ENCODE measurements around the gene UNC13C.
"Not testable (repeated sequence)": the region's sequence is repeated elsewhere in the genome, so short reads cannot be mapped to it uniquely, and the experiment has no call there.

The UNC13C gene

DNA sequence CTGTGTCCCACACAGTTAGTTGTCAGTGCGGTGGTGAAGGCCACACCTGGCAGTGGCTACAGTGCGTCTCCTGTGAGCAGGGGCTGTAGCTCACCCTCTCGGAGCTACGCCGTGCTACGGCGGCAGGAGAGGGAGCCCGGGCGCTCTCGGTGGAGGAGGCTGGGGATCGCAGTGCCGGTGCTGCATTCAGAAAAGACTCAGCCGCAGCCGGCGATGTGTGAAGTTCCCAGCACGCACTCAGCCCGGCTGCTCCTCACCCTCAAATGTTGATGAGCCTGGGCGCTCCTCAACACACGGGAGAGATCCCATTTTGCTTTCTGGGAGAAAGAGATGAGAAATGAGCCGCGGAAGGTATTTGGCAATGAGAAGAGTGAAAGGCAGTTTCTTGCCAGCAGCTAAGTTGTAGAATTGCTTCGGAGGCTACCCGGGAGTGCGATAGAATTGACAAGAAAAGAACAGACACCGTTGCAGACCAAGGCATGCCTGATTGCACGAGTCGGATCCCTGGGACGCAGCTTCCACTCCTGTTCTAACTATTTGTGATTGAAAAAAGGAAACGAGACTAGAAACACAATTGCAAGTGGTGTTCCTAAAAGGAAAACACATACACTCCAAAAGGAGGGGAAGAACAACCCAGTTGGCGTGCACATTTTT lies at the start of gene UNC13C:
Gene UNC13C (plus strand): TSS at position 189 of the 654 bp plus-strand sequence. CDS start 34,463 bp downstream, outside the sequence.
- DNase-seq (ENCODE audit: low read depth, low spot score): no peak

GRCh38 chr15:53936137-53936536 lies 42.1 kb upstream of the UNC13C start:
- no peak overlapping the region for H3K27ac ChIP-seq
- no peak for DNase-seq (ENCODE audit: low read depth, low spot score)

More for the DNA sequence above, at the start of gene UNC13C:
- H3K27ac ChIP-seq: no peak within 1 kb of the TSS

GRCh38 chr15:53937632-53938031 lies 40.6 kb upstream of the UNC13C start:
- DNase-seq (ENCODE audit: low read depth, low spot score); H3K27ac ChIP-seq: not testable (repeated sequence)

DNA sequence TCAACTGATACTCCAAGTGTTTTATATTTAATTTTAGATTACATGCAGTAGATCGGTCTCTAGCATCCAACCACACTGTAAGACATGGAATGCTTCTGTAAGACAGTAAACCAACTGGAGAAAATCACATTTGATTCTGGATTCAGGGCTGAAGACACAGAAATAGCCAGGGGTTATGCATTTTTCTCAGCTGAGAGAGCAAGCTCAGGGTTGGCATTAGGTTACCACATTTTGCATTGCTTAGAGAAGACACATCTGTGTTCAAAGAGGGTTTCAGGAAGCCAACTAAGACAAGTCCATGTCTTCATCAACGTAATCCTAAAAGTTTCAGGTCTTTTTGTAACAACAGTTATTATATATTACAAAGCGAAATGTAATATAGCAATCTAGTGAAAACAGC lies 27.7 kb upstream of the UNC13C start:
- no peak for DNase-seq (ENCODE audit: low read depth, low spot score)

GRCh38 chr15:53955396-53955795 lies 22.8 kb upstream of the UNC13C start:
- no peak overlapping the region for H3K27ac ChIP-seq
- no peak for DNase-seq (ENCODE audit: low read depth, low spot score)

More for the DNA sequence above, 27.7 kb upstream of the UNC13C start:
- no peak overlapping the region for H3K27ac ChIP-seq

DNA sequence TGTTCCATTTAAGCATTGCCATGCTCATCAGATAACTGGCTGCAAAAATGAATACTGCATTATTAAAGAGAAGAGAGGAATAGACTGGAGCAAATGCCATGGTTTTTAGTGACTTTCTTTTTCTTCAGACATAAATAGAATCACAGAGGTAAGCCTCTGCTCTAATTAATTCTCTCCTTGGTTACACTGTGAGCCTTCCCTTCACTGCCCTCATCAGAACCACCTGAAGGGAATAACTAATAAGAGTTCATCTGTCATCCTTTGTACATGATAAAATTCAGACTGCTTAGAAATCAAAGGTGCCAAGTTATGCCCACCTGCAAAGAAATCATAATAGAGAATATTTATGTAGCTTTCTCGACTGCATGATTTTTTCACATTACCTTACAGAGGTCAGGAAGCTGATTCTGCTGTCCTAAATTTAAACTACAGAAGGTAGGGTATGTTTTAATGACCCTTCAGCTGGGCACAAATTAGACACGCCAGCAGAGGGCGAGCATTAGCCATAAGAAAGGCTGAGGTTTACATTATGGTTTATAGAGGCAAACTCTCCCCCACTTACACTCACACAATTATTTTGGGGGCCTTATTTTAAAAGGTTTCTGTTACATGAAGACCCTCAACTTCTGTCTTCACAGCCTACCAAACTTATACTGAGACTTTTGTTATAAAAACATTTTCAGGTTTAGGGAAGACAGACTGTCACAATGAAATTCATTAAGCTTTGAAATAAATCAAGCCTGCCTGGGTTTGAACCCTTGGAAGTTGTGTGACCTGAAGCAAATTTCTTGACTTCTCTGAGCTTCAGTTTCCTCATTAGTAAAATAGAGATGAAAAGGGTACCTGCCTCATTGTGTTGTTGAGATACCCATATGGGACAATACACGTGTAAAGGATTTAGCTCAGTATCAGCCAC lies 15.3 kb upstream of the UNC13C start:
- DNase-seq (ENCODE audit: low read depth, low spot score): no peak
- H3K27ac ChIP-seq: no peak overlapping the region

- no peak overlapping the region for H3K27ac ChIP-seq
- DNase-seq (ENCODE audit: low read depth, low spot score): no peak
These were observed 14.4 kb upstream of the UNC13C start for GRCh38 chr15:53963801-53964200.

DNA sequence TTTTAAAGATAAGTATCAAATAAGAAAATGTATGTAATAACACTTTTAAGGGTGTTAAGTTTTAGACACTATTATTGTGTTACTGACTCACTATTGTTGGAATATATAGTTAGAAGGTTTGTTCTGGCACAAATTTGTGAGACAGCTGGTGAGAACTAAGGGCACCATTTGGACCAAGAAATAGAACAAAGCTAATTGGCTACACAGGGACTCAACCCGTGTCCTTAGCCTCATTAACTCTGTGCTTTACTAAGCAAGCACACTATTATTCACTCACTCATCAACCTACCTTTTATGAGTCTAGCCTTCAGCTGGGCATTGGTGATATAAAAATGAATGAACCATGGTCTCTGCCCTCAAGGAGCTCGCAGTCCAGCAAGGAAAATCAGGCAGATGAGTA lies 4.1 kb upstream of the UNC13C start:
- no peak for DNase-seq (ENCODE audit: low read depth, low spot score)
- H3K27ac ChIP-seq: no peak overlapping the region

DNA sequence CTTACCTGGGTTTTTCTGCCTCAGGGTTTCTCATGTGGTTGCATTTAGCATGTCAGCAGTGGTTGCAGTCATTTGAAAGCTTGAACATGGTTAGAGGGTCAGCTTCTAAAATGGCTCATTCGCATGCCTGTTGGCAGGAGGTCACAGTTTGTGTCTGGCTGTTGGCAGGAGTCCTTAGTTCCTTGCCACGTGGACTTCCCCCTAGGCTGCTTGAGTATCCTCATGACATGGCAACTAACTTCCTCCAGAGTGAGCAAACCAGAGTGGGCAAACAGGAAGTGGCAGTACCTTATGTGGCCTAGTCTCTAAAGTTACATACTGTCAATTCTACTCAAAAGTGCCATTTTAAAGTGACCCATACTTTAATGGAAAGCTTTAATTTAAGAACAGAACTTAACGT lies 3.4 kb upstream of the UNC13C start:
- DNase-seq (ENCODE audit: low read depth, low spot score): no peak
- no peak overlapping the region for H3K27ac ChIP-seq

DNA sequence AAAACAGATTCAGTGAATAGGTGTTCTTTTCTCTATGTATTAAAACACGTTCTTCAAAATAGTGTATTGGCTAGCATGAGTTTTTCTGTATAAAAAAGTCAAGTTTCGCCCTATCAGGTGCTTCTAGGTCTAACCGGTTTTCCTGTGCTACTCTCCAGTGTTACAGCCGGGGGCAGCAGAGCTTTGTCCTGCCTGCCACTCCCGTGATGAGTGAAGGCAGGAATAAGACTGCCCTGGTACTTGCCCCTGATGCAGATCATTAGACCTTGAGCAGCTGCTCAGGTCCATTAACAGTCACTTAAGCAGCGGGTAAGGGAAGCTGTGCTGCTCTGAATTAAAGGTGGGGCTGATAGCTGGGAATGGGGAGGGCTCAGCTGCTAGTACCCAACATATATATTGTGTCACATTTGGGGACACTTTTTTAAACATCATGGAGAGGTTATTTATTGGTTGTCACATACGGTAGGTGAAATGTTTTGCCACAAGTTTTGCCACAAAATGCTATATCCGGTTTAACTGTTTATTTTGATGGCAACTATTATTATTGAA lies 1.3 kb upstream of the UNC13C start:
- no peak for DNase-seq (ENCODE audit: low read depth, low spot score)

DNA sequence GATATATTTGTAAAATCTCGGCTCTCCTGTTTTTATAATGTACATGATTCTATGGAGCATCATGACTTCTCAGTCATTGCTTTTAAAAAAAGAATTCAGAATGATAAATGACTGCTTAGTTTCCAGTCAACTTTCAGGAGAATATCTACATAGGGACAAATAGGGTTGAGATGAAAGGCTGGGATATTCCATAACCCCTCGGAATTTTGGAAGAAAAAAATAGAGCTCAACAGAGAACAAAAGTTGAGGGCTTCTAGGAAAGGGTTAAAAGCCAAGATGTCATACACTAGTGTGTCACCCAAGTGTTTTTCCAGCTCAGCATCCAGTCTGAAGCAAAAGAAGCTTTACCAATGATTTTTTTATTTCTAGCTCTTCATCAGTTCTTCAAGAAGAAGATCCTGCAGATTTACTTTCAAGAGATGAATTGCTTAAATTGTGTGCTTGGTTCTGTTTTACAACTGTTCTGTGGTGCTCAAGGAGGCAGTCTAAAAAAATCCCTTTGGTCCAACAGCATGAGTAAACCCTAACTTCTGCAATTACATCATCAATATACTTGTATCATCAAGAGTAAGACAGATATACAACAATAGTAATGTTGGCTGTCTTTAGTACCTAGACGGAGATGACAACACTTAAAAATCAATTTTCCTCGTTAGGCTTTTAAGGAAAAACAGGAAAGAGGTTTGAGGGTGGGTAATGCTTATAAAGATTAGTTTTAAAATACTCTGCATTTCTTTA lies 979 bp downstream of the UNC13C start:
- no peak overlapping the region for H3K27ac ChIP-seq
- no peak for DNase-seq (ENCODE audit: low read depth, low spot score)

More for the DNA sequence above, 1.3 kb upstream of the UNC13C start:
- no peak overlapping the region for H3K27ac ChIP-seq

- H3K27ac ChIP-seq: no peak overlapping the region
- no peak for DNase-seq (ENCODE audit: low read depth, low spot score)
These were observed 1.8 kb downstream of the UNC13C start for GRCh38 chr15:53980021-53980420.

DNA sequence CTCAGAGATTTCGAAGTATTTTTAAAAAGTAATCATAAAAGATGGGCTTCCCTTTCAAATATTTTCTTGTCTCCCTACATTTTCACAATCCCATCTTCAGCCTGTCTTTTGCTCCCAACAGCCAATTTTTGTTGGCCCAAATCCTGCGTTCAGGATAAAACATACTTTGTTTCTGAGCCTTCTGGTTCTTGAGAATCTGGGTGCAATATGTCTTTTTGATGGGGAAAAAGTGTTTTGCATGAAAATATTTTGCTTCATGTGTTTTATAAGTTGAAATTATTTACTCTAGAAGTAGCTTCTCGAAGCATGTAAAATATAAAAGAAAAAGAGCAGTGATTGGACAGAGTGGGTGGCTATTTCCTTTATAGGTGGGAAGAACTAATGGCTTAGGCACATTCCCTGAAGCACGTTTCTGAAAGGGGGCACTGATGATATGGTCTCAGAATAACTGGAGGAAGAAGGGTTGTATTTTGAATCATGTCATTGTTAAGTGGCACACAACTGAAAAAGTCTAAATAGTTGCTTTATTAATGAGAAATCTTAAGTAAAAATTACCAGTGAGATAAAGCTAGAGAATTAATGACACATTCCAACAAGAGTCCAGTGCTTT lies 3.9 kb downstream of the UNC13C start:
- no peak for DNase-seq (ENCODE audit: low read depth, low spot score)
- H3K27ac ChIP-seq: no peak overlapping the region

GRCh38 chr15:53982876-53983275 lies 4.6 kb downstream of the UNC13C start:
- no peak overlapping the region for H3K27ac ChIP-seq
- no peak for DNase-seq (ENCODE audit: low read depth, low spot score)

- no peak for DNase-seq (ENCODE audit: low read depth, low spot score)
- no peak overlapping the region for H3K27ac ChIP-seq
These were observed 6.0 kb downstream of the UNC13C start for GRCh38 chr15:53984221-53984620.

DNA sequence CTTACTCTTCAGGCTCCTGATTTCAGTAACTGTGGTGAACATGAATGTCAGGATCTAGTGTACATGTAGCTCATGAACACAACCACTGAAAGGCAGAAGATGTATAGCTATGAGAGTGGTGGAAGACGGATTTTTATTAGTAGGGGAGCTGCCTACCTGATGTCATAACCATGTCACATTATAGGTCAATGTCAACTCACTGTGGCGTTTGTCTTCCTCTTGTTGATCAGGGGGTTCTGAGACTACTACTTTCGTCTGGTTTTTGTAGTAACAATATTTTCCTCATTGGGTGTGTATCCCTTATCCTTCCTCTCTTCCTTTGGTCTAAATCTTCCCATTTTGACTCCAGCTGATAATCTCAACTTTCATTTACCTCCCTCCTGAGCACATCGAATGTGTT lies 7.3 kb downstream of the UNC13C start:
- no peak for DNase-seq (ENCODE audit: low read depth, low spot score)
- no peak overlapping the region for H3K27ac ChIP-seq

- no peak overlapping the region for H3K27ac ChIP-seq
These were observed 9.2 kb downstream of the UNC13C start for GRCh38 chr15:53987480-53987879.

DNA sequence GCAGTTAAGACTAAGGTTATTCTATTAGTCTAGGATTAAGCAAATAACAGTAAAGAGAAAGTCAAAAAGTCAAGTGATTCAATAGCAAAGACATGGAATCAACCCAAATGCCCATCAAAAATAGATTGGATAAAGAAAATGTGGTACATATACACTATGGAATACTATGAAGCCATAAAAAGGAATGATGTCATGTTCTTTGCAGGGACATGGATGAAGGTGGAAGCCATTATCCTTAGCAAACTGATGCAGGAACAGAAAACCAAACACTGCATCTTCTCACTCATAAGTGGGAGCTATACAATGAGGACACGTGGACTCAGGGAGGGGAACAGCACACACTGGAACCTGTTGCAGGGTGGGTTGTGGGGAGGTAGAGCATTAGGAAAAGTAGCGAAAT lies 29.0 kb downstream of the UNC13C start:
- DNase-seq (ENCODE audit: low read depth, low spot score): no peak
- H3K27ac ChIP-seq: no peak overlapping the region

More at GRCh38 chr15:53987480-53987879, 9.2 kb downstream of the UNC13C start:
- DNase-seq (ENCODE audit: low read depth, low spot score): no peak

DNA sequence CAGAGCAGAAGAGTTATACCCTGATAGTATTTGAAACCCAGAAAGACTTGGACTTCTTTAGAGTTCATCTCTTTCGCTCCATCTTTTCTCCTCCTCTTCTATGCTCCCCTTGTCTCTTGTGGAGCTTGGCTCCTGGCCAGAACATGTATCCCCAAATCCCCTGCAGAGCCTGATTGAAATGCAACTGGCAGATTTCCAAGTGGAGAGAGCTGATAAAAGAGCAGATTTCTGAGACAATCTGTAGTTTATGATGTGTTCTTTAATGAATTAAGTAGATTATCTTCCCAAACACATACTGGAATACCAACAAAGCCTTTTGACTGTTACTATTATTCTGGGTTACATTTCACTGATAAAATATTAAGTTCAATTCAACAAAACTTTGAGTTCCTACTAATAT lies 33.4 kb downstream of the UNC13C start:
- no peak for DNase-seq (ENCODE audit: low read depth, low spot score)
- H3K27ac ChIP-seq: no peak overlapping the region

- H3K27ac ChIP-seq: no peak overlapping the region
- no peak for DNase-seq (ENCODE audit: low read depth, low spot score)
These were observed 35.9 kb downstream of the UNC13C start for GRCh38 chr15:54014067-54014655.
